ENCODE data around the gene MIB2. TPM values are rescaled to one million over a fixed set of nuclear protein-coding genes. Genes with fewer than 3 reads are reported as not detected.

Gene MIB2
- total RNA-seq, 6 experiments from 2014 or later: 41.9 to 62.8 (median 44.0) TPM

GRCh38 chr1:1678581-1679380 lies 63.5 kb downstream of the MIB2 start:
- TF ChIP-seq, protein P1, sequence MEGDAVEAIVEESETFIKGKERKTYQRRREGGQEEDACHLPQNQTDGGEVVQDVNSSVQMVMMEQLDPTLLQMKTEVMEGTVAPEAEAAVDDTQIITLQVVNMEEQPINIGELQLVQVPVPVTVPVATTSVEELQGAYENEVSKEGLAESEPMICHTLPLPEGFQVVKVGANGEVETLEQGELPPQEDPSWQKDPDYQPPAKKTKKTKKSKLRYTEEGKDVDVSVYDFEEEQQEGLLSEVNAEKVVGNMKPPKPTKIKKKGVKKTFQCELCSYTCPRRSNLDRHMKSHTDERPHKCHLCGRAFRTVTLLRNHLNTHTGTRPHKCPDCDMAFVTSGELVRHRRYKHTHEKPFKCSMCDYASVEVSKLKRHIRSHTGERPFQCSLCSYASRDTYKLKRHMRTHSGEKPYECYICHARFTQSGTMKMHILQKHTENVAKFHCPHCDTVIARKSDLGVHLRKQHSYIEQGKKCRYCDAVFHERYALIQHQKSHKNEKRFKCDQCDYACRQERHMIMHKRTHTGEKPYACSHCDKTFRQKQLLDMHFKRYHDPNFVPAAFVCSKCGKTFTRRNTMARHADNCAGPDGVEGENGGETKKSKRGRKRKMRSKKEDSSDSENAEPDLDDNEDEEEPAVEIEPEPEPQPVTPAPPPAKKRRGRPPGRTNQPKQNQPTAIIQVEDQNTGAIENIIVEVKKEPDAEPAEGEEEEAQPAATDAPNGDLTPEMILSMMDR (IDR thresholded peaks at IDR 0.05): no peak
- Mint-ChIP-seq H3K9me3 (no peaks in the 10 kb centered on the region), H3K27me3 (ENCODE audit: insufficient read depth) (no peaks in the 10 kb centered on the region), H3K36me3 (ENCODE audit: low read depth) (no peaks in the 10 kb centered on the region), H3K4me3 (no peak overlapping the region), H3K4me1 (ENCODE audit: low read depth) (no peaks in the 10 kb centered on the region), H3K27ac (no peak overlapping the region)
- no peak for DNase-seq

Other genes with a start within 250 kb of the MIB2 start
- 100 to 1,000 TPM; 178 to 206 (median 196) TPM for gene AURKAIP1, start 240.3 kb upstream of the MIB2 start, total RNA-seq (2021; fragmentation: NEBNext Ultra II Directional; extraction: Animal tissue kit (Norgen Biotek cat#: 25700))
- gene CCNL2, start 216.2 kb upstream of the MIB2 start, total RNA-seq (2021; fragmentation: NEBNext Ultra II Directional; extraction: Animal tissue kit (Norgen Biotek cat#: 25700)): 100 to 1,000 TPM in 5 of 6 experiments, 10 to 100 TPM in 1; 96.2 to 115 (median 104) TPM
- gene MRPL20, start 208.2 kb upstream of the MIB2 start, total RNA-seq (2021; fragmentation: NEBNext Ultra II Directional; extraction: Animal tissue kit (Norgen Biotek cat#: 25700)): 100 to 1,000 TPM; 131 to 154 (median 141) TPM
- under 1 TPM in 2 of 6 experiments, not detected in 4; 0.14 TPM for gene ANKRD65, start 194.2 kb upstream of the MIB2 start, total RNA-seq (2021; fragmentation: NEBNext Ultra II Directional; extraction: Animal tissue kit (Norgen Biotek cat#: 25700))
- under 1 TPM in 5 of 6 experiments, not detected in 1; 0.12 to 0.33 (median 0.24) TPM for gene VWA1, start 179.8 kb upstream of the MIB2 start, total RNA-seq (2021; fragmentation: NEBNext Ultra II Directional; extraction: Animal tissue kit (Norgen Biotek cat#: 25700))
- under 1 TPM in 1 of 6 experiments, not detected in 5; 0.09 TPM for gene ATAD3C, start 165.8 kb upstream of the MIB2 start, total RNA-seq (2021; fragmentation: NEBNext Ultra II Directional; extraction: Animal tissue kit (Norgen Biotek cat#: 25700))
- 10 to 100 TPM; 21.0 to 24.8 (median 23.0) TPM for gene ATAD3B, start 143.7 kb upstream of the MIB2 start, total RNA-seq (2021; fragmentation: NEBNext Ultra II Directional; extraction: Animal tissue kit (Norgen Biotek cat#: 25700))
- 10 to 100 TPM; 48.7 to 61.5 (median 54.0) TPM for gene ATAD3A, start 103.3 kb upstream of the MIB2 start, total RNA-seq (2021; fragmentation: NEBNext Ultra II Directional; extraction: Animal tissue kit (Norgen Biotek cat#: 25700))
- 1 to 10 TPM; 2.8 to 5.1 (median 4.1) TPM for gene TMEM240, start 74.9 kb upstream of the MIB2 start, total RNA-seq (2021; fragmentation: NEBNext Ultra II Directional; extraction: Animal tissue kit (Norgen Biotek cat#: 25700))
- 100 to 1,000 TPM; 132 to 156 (median 137) TPM for gene SSU72, start 40.6 kb upstream of the MIB2 start, total RNA-seq (2021; fragmentation: NEBNext Ultra II Directional; extraction: Animal tissue kit (Norgen Biotek cat#: 25700))
- 1 to 10 TPM; 1.6 to 4.0 (median 2.0) TPM for gene FNDC10, start 15.4 kb upstream of the MIB2 start, total RNA-seq (2021; fragmentation: NEBNext Ultra II Directional; extraction: Animal tissue kit (Norgen Biotek cat#: 25700))
- 1 to 10 TPM; 2.8 to 7.1 (median 5.1) TPM for gene MMP23B, start 16.7 kb downstream of the MIB2 start, total RNA-seq (2021; fragmentation: NEBNext Ultra II Directional; extraction: Animal tissue kit (Norgen Biotek cat#: 25700))
- 10 to 100 TPM; 21.6 to 27.5 (median 24.8) TPM for gene CDK11B, start 43.5 kb downstream of the MIB2 start, total RNA-seq (2021; fragmentation: NEBNext Ultra II Directional; extraction: Animal tissue kit (Norgen Biotek cat#: 25700))
- gene SLC35E2B, start 77.3 kb downstream of the MIB2 start, total RNA-seq (2021; fragmentation: NEBNext Ultra II Directional; extraction: Animal tissue kit (Norgen Biotek cat#: 25700)): 10 to 100 TPM; 30.1 to 40.9 (median 33.4) TPM
- 10 to 100 TPM; 23.1 to 27.2 (median 25.0) TPM for gene CDK11A, start 108.9 kb downstream of the MIB2 start, total RNA-seq (2021; fragmentation: NEBNext Ultra II Directional; extraction: Animal tissue kit (Norgen Biotek cat#: 25700))
- gene NADK, start 163.0 kb downstream of the MIB2 start, total RNA-seq (2021; fragmentation: NEBNext Ultra II Directional; extraction: Animal tissue kit (Norgen Biotek cat#: 25700)): 10 to 100 TPM; 50.3 to 68.8 (median 54.8) TPM

Measured in HFFc6 (cell line).